Measurements from ENCODE around the gene KRTAP5-9.

DNA sequence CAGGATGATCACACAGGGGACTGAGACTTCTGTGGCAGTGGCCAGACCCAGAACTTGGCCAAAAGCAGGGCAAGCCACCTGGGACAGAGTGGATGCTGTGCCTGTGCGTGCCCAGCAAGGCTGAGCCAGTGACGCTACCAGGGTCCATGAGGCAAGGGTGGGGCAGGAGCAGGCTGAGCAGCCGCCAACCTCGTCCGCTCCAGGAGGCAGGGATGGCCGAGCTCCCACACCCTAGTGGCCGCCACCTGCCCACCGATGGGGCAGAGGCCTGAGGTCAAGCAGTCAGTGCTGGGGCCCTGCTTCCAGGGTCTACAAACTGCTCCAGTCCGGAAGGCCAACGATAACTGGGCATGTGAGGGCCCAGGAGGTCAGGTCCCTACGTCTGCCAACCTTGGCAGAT lies 7.3 kb downstream of the KRTAP5-9 start:
- TF ChIP-seq, protein P1, sequence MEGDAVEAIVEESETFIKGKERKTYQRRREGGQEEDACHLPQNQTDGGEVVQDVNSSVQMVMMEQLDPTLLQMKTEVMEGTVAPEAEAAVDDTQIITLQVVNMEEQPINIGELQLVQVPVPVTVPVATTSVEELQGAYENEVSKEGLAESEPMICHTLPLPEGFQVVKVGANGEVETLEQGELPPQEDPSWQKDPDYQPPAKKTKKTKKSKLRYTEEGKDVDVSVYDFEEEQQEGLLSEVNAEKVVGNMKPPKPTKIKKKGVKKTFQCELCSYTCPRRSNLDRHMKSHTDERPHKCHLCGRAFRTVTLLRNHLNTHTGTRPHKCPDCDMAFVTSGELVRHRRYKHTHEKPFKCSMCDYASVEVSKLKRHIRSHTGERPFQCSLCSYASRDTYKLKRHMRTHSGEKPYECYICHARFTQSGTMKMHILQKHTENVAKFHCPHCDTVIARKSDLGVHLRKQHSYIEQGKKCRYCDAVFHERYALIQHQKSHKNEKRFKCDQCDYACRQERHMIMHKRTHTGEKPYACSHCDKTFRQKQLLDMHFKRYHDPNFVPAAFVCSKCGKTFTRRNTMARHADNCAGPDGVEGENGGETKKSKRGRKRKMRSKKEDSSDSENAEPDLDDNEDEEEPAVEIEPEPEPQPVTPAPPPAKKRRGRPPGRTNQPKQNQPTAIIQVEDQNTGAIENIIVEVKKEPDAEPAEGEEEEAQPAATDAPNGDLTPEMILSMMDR (IDR thresholded peaks at IDR 0.05): no peak
- no peak for TF ChIP-seq POLR2A (IDR thresholded peaks at IDR 0.05)
